ENCODE results near the gene CXCR6.

CXCR6 gene

GRCh38 chr3:45943207-45943846, at the start of gene CXCR6:
Gene CXCR6, plus strand, starts transcription at chr3:45943464. Its CDS starts 3,018 bp downstream, at chr3:45946482.
- DNase-seq = no peak

GRCh38 chr3:45894015-45894414, 49.2 kb upstream of the CXCR6 start:
- DNase-seq = no peak

GRCh38 chr3:45895686-45896468, 47.4 kb upstream of the CXCR6 start:
- DNase-seq = no peak

- DNase-seq = no peak
Observed at GRCh38 chr3:45896956-45897355, 46.3 kb upstream of the CXCR6 start.

GRCh38 chr3:45904931-45905330, 38.3 kb upstream of the CXCR6 start:
- DNase-seq = no peak

- no peak for DNase-seq
Observed at GRCh38 chr3:45905755-45906154, 37.5 kb upstream of the CXCR6 start.

- no peak for DNase-seq
Observed at GRCh38 chr3:45906681-45907407, 36.4 kb upstream of the CXCR6 start.

GRCh38 chr3:45907769-45908705, 35.2 kb upstream of the CXCR6 start:
- no peak for DNase-seq

GRCh38 chr3:45908761-45909160, 34.5 kb upstream of the CXCR6 start:
- no peak for DNase-seq

- DNase-seq = no peak
Observed at GRCh38 chr3:45909542-45909941, 33.7 kb upstream of the CXCR6 start.

GRCh38 chr3:45910892-45911291, 32.4 kb upstream of the CXCR6 start:
- DNase-seq = no peak

GRCh38 chr3:45911511-45912226, 31.6 kb upstream of the CXCR6 start:
- no peak for DNase-seq

GRCh38 chr3:45912435-45912834, 30.8 kb upstream of the CXCR6 start:
- no peak for DNase-seq

- no peak for DNase-seq
Observed at GRCh38 chr3:45914362-45915058, 28.8 kb upstream of the CXCR6 start.

- no peak for DNase-seq
Observed at GRCh38 chr3:45915059-45915439, 28.2 kb upstream of the CXCR6 start.

- DNase-seq = no peak
Observed at GRCh38 chr3:45915518-45916231, 27.6 kb upstream of the CXCR6 start.

GRCh38 chr3:45917146-45917898, 25.9 kb upstream of the CXCR6 start:
- DNase-seq = peak; percentile 38

- DNase-seq = no peak
Observed at GRCh38 chr3:45921158-45922038, 21.9 kb upstream of the CXCR6 start.

GRCh38 chr3:45922039-45922326, 21.3 kb upstream of the CXCR6 start:
- no peak for DNase-seq
